Nucleus accumbens (tissue), 56 donors: ENCODE data around the gene SPACDR.

Experiments
- DNase-seq, 56 donors: peaks; one replicate each; lab custom pipeline; 2025; lab: John Stamatoyannopoulos, UW

SPACDR gene

DNA sequence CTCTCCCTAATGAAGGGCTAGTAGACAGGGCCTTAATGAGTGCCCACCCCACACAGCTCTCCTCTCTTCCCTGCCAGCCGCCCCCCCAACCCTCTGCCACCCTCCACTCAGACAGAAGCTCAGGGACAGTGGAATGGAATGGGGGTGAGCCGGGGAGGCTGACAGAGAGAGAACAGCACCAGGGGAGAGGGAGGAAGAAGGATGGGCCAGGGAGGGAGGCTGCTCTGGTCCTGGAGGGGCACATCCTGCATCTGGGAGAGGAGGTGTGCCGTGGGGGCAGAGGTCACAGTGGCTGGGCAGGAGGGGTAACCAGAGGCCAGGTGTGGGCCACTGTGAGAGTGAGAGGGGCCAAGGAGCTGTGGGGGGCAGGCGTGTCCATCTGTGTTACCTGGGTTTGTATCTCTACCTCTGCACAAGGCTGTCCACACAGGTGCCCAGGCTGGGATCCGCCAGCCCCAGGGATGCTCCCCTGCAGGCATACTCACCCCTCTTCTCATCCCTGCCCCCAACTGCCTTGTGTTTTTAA lies 22.1 kb upstream of the SPACDR start:
- no peak for DNase-seq

- peak in 1 of 56 donors; percentile 18 for DNase-seq
These were observed 21.4 kb upstream of the SPACDR start for GRCh38 chr7:100485471-100485876.

DNA sequence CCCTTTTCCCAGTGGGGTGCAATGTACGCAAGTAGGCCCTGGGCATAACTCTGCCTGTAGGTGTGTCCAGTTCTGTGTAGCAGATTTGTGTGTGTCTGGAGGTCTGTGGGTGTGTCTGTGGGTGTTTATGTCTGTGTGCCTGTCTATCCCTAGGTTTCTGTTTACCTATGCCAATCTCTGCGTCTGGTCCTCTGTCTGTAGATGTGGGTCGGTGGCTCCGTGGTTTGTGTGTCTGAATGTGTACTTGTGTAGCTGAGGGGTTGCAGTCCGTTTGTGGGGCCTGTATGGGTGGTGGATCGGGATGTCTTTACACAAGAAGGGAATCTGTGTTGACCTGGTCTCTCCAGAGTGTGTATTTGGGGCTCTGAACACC lies 20.6 kb upstream of the SPACDR start:
- no peak for DNase-seq

DNA sequence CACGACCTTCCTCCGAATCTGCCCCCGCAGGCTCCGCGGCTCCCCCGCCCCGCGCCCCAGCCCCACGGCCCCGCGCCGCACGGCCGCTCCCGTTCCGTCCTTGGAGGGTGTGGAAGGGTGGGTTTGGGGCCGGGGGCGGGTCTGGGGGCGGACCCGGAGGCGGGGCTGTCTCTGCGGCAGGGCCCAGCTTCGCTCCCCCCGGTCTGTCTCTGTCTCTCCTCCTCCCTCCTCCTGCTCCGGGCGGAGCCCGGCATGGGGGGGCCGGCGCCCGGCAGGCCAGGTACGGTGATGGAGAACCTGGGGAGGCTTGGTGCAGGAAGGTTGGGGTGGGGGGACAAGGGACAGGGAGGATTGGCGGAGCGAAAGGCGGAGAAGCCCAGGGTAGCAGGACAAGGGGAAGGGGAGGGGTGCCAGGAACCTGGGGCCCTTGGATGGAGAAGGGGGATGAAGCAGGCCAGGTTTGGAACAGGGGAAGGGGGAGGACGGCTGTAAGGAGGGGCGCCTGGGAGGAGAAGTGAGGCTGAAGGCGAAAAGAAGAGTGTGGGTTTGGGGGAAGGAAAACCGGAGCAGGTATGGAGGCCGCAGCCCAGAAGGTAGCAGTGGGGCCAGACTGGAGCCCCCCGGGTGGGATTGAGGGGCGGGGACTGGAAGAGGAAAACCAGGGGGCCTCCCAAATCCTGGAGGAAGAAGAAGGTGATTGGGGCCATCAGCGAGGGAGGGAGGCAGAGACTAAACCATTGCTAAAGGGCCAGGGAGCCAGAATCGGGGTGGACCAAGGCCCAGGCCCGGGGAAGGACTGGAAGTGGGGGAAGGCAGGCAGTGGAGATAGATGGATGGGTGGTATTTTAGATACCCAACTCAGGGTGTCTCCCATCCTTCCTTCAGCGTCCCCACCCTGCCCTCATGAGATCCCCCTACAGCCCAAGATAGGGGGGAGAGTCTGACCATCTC lies 19.9 kb upstream of the SPACDR start, which contains the start of gene NYAP1:
TSS of gene NYAP1 (plus strand) at position 206 of the 951 bp plus-strand sequence. CDS start 1,385 bp downstream, outside the sequence.
- DNase-seq, result peak in 50 of 56 donors; percentile 20 to 79 (median 59)

GRCh38 chr7:100483090-100483721 lies 19.1 kb upstream of the SPACDR start:
- DNase-seq, result peak in 46 of 56 donors; percentile 29 to 80 (median 60)

GRCh38 chr7:100482728-100483089 lies 18.6 kb upstream of the SPACDR start:
- DNase-seq, result no peak

GRCh38 chr7:100481466-100481865 lies 17.4 kb upstream of the SPACDR start:
- DNase-seq, result no peak

- peak; percentile 75 to 98 (median 95) for DNase-seq
These were observed 15.0 kb upstream of the SPACDR start, which contains the start of gene TSC22D4 for GRCh38 chr7:100478958-100479660. Gene TSC22D4 (minus strand): TSS chr7:100479214. CDS start chr7:100478038, 1,176 bp downstream.

GRCh38 chr7:100477871-100478267 lies 13.8 kb upstream of the SPACDR start:
- DNase-seq, result no peak

GRCh38 chr7:100476903-100477870 lies 13.1 kb upstream of the SPACDR start:
- peak in 1 of 56 donors; percentile 34 for DNase-seq

- no peak for DNase-seq
These were observed 12.2 kb upstream of the SPACDR start for GRCh38 chr7:100476101-100476780.

GRCh38 chr7:100475549-100475948 lies 11.5 kb upstream of the SPACDR start:
- peak in 1 of 56 donors; percentile 25 for DNase-seq

DNA sequence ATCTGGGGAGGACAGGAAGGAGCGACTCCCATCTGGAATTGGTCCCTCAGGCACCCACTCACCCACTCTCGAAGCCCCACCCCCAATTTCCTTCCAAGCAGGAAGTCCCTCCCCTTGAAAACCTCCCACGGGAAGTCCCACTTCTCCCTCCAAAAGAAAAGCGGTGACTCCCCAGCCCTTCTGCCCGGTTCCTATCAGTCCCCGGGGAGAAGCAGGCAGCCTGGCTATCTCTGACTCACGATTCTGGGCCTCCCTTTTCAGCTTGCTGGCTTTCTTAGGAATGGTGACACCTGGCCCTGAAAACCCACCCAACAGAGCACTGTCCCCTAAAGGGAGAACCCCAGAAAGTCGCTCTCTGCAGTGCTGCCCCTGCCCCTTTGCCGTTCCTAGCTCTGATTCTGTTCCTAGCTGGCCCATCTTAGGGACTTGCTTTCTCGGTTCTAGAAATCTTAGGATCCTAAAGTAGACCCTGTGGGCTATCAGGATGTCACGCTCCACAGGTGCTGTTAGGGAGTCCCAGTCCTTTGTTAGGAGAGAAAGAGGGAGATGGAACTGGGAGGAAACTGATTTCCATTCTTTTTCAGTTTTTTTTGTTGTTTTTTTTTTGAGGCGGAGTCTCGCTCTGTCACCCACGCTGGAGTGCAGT lies 8.9 kb upstream of the SPACDR start:
- DNase-seq, result no peak

- DNase-seq, result peak in 1 of 56 donors; percentile 27
These were observed 8.2 kb upstream of the SPACDR start for GRCh38 chr7:100472121-100472851.

GRCh38 chr7:100471021-100471420 lies 7.0 kb upstream of the SPACDR start:
- DNase-seq, result no peak

DNA sequence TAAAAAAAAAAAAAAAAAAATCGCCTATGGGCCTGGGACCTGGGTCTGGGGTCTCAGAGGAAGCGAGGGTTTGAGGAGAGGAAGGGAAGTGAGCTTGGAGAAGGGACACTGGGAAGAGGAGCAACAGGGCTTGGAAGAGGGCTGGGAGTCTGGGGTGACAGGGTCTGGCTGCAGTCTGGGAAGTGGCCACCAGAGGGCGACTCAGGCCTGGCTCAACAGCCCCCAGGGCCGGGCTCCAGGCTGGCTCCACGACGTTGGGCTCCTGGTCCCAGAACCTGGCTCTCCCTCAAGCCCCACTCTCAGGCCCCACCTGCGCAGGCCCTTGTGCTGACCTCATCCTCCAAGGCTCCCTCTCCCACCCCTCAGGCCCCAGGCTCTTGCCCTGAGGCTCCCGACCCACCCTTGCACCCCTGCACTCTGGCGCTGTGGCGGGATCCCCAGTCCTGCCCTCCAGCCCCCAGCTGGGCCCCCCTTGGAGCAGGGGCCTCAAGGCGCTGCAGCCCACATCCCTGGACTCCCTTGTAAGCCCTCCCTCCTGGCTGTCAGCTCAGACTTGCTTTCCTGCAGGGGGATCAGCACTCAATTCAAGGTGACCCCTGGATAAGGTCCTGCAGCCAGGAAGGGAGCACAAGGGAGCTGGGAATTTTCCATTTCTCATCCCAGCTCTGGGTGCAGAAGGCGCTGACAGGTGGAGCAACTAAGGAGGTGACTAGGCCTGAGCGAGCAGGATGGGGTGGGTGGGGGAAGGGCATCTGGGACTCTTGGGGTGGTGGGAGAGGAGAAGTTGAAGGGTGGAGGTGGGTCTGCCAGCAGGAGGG lies 5.4 kb upstream of the SPACDR start:
- DNase-seq, result peak in 53 of 56 donors; percentile 39 to 93 (median 77)
